Measurements from ENCODE around the gene SAXO2.
A peak's percentile ranks its signal among the peaks of the same experiment; 100 is the strongest.
"Not testable (repeated sequence)": the region's sequence is repeated elsewhere in the genome, so short reads cannot be mapped to it uniquely, and the experiment has no call there.

SAXO2 gene, protein sequence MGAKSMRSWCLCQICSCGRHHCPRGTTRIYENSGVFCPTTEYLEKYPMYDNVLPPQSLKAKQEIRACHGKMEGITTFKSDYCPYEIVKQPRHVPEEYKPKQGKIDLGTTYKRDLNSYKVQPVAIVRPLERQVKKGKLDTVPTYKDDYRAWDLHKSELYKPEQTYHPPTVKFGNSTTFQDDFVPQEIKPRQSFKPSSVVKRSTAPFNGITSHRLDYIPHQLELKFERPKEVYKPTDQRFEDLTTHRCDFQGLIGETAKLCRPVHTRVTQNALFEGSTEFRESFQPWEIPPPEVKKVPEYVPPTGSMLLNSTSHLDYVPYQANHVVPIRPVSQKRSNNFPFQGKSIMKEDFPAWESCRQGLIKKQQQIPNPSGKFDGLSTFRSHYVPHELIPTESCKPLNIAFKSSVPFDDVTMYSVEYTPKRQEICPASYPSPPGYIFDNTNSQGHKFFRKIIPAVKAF

DNA sequence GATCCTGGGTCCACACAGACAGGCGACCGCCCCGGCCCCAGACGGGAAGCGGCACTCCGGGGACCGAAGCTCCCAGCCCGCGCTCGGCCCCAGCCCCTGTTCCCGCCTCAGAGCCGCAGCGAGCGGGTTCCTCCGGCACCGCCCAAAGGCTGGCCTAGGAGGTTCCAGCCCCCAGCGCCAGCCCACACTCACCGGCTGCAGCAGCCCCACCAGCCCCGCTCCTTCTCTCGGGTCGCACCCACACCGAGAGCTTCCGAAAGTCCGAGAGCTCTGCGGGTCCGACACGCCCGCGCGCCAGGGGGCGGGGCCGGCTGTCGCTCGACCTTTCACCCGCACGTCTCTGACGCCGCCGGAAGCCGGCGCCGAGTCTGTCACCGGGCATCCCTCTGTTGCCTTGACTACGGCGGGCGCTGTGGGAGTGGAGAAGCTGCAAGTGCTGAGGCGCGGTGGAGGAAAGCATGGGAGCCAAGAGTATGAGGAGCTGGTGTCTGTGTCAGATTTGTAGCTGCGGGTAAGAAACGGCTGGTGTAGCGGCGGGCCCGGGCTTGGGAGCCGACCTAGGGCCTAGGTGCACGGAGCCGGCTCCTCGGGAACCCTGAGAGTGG, at the start of gene SAXO2, which contains the start of gene EFL1:
TSS of gene SAXO2 (plus strand) at position 397 of the 605 bp plus-strand sequence. CDS start at position 459, 62 bp downstream.
TSS of gene EFL1 (minus strand) at position 313 of the 605 bp plus-strand sequence. CDS start 956 bp downstream, outside the sequence.
- DNase-seq, result peak; percentile 81

DNA sequence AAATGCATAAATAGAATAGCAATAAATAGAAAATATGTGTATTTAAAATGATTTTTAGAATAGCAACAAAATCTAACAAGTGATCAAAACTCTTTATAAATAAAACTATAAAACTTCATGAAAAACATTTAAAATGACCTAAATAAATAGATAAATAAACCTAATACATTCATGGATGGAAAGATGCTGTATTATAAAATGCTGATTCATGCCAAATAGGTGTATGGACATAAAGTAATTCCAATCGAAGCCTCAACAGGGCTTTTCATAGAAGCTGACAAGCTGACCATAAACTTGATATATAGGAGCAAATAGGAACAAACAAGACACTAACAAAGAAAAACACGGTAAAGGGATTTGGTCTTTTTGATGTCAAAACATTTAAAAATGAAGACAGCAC, 46.5 kb upstream of the SAXO2 start:
- not testable (repeated sequence) for DNase-seq

DNA sequence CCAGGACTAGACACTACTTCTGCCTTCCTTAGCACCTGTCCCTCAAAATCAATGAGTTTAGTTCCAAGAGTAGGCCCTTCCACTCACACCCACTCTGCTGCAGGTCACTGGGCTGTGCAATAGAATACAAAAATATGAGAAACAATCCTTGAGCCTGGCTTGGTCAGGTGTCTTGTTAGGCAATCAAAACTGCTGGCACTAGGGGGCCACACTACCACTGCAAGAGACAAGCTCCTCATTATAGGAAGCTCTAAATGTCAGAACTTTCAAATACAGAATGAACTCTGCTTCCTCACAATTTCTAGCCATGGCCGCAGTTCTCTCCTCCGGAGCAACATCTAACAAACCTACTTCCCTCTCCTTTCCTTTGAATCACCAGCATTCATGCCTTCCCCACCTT, 41.1 kb upstream of the SAXO2 start:
- not testable (repeated sequence) for DNase-seq

DNA sequence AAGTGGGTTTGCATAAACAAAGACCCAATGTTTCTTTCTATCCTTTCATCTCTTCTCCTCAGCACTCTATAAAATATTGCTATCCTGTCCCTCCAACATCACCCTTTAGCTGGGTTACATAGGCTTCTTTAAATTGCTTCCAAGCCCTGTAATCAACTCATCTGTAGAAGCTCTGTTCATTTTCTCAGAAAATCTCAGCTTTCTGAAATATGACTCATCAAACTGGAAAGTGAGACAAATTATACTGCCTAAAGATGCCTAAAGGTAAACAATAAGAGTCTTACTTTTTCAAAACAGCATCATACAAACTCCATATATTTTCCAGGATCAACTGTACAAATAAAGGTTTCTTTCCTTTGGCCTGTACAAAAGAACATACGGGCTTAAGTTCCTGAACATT, 33.9 kb upstream of the SAXO2 start:
- no peak for DNase-seq

DNA sequence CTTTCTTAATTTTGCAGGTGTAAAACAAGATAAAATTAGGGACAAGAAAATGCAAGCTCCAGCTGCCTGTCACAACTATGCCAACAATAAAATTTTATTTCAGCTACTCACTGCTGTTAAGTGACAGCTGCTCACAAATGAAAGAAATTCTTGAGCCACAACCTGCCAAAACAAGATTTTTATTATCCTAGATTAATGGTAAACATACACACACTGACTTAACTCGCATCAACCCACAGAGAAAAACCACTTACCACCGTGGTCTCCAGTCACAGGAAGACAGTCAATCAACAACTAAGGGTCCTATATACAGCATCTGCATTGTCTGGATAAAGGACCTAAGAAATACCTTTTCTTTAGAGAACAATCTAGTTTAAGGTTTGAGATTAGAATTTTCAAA, 31.4 kb upstream of the SAXO2 start:
- DNase-seq, result no peak

DNA sequence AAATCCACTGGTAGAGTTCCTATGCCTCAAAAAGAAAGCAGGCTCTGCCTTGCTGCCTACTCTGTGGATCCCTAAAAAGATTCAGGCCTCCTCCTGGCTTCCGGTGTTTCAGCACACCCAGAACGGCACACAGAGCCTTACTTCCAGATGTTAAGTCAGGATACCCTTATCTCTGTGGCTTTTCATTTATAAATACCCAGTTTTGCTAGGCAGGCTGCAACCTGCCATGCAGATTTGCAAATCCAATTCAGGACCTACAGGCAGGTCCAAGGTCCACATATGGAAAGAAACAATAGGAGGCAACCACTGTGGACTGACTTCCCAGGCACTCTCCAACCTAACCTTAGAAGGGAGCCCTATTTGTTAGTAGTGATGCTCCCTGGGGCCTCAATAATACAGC, 30.8 kb upstream of the SAXO2 start:
- DNase-seq, result no peak

DNA sequence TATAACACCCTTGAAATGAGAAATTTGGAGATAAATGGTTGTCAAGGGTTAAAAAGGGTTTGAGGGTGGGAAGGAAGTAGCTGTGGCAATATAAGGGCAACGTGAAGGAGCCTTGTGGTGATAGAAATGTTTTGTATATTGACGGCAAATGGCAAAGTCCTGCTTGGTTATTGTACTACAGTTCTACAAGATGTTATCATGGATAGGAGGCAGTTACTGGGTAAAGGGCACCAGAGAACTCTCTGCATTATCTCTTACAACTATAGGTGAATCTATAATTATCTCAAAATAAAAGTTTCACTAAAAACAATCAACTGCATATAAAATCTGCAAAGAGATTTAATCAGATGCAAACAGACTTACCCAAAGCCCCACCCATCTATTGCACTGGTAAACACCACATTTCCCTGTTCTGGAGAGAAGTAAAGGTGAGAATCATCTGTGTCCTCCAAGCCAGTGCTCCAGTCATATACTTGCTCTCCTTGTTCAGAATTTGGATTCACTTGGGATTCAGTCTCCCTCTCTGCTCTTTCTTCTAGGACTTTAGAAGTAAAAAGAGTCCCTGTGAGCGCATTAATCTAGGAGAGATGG, 24.6 kb upstream of the SAXO2 start:
- DNase-seq, result not testable (repeated sequence)

DNA sequence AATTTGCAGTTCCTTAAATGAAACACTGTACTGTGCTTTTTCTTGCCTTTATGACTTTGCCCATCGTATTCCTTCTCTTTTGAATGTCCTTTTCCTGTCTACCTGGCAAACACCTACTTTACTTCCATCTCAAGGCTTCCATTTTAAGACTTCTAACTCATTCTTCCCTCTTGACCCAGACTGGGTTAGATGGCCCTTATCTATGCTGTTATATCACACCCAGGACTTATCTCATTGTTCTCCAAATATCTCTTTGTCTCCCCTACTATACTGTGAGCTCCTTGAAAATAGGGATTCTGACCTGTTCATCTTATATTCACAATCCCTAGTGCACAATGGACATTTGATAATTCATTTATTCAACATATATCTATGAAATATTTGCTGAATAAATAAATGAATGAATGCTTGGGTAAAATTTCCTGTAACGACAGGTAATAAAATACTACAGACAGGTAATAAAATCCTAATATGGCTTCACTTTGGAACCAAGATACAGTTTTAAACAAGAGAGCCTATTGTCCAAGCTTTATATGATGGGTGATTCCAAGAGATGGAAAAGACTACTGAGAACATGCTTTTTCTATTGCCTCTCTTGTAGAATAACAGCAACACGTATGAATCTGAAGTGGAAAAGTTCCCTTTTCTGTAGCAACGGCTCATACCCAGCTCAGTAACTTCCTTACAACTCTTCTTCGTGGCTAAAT, 22.8 kb upstream of the SAXO2 start:
- DNase-seq, result no peak

DNA sequence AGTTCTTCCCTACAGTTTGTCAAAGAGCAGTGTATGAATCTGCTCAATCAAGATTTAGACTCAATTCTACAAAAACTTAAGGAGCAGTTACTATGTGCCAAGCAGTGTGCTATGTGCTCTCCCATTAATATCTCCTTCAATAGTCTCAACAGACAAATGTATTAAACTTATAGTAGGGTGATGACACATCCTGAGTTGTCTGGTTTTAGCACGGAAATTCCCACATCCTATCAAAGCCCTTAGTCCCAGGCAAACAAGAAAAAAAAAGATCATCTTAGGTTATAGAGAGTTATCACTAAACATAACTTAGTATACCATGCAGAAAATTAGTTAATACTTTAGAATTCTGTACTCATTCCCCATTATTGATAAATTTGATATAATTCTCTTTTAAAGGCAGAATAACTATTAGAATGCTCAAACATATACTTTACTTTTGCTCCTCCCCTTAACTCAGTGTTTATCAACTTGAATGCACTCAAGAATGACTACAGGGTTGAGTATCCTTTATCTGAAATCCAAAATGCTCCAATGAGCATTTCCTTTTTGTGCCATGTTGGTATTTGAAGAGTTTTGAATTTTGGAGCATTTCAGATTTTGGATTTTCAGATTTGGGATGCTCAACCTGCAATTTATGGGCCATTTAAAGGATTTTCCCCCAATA, 20.6 kb upstream of the SAXO2 start:
- not testable (repeated sequence) for DNase-seq

DNA sequence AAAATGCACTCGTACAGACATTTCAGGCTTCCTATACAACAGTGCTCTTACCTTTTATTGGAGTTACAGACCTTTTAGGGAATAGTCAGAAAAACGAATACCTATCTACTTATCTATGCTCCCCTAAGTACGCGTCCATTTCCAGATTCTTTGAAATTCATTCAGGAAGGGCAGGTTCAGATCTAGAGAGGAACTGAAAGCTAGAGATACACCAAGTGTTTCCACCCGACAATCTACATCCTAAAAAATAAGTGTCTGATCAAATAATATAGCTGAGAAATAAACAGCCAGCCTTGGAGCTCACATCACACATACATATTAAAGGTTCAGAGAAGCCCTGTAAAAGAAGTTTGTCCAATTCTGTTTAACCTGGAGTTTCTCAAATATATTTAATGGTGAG, 19.0 kb upstream of the SAXO2 start:
- DNase-seq, result not testable (repeated sequence)

DNA sequence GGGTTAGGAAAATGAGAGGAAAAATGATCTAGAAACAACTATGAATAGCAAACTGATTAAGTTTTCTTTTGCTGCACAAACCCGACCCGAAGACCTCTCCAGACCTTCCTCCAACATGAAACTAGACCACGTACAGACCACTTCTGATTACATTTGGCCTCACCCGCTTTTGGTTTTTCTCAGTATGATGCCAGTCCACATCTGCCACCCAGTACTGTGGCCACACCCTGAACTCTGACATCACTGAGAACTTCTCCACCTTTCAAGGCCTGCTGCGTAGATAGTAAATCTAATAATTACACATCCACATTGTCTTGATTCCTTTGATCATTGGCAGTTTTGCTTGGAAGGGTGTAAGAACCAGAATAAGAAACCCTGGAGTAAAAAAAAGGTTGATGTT, 16.7 kb upstream of the SAXO2 start:
- DNase-seq, result not testable (repeated sequence)

DNA sequence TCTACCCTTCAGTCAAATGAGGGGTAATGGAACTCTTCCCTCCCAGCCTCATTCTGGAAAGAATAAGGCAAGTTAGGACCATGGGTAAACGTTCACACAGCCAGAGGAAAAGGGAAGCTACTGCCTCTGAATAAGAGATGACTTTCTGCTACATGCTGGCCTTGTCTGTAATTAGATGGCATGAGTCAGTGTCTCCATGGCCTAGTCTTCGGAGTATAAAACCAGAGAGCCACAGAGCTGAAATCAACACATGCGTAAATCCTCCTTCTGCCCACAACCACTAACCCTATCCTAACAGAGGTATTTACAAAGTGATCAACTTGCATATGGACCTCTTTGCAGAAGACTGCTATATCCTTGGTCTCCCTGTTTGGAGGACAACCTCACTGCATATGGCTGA, 14.4 kb upstream of the SAXO2 start:
- DNase-seq, result not testable (repeated sequence)

DNA sequence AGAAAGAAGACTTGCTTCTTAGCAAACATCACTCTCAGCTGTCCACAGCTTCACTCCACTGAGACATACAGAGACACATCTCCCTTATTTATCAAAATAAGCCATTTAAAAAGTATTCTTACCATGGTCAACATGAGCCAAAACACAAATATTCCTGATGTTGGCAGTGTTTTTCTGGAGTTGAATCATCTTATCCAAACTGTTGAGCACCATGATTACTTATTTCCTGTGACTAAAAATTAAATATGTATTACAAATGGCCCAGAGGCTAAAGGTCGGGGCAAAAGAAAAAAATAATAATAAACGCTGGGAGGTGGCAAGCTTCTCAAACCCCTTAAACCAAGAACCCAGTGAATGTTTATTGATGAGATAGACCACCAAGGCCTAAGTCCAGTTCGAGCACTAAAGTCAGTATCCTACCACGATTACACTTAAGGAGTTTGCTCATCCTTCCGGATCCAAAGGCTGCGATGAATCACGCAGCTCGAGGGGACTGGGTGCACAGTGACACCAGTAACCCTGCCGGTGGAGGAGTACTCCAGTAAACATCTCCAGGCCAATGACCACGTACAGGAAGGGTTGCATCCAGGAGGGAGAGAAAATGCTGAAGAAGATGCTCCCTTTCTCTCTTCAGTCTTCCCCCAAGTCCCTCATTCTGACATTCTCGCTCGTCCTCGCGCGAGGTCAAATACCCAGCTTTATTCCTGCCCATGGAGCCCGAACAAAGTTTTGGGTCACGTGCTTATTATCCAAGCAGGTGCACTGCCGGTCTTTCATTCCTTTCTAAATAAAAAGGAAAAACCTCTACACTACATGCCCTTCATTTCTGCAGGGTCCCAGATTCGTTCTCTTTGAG, 824 bp upstream of the SAXO2 start:
- DNase-seq, result peak; percentile 14

DNA sequence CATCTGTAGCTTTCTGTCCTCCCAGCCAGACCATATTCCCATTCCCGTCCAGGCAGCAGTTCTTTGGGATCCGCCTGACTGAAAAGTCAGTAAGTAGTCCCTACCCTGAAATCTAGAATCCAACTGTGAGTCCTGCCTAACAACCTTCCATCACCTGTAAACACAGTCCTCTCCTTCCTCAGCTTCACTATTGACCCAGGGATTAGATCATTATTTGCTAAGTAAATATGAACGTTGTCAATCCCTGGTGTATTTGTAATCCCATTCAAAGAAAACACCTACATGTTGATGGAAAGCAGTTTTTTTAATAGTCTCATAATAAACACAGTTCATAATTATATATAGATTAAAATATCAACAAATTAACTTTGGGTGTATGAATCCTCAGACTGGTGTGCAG, 732 bp downstream of the SAXO2 start:
- DNase-seq, result peak; percentile 2

DNA sequence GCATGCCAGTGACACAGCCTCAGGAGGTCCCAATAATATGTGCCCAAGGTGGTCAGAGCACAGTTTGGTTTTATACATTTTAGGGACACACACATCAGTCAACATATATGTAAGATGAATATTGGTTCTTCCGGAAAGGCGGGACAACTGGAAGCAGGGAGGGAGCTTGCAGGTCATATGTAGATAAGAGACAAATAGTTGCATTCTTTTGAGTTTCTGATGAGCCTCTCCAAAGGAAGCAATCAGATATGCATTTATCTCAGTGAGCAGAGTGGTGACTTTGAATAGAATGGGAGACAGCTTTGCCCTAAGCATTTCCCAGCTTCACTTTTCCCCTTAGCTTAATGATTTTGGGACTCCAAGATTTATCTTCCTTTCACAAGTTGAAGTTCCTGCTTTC, 4.5 kb downstream of the SAXO2 start:
- DNase-seq, result not testable (repeated sequence)

DNA sequence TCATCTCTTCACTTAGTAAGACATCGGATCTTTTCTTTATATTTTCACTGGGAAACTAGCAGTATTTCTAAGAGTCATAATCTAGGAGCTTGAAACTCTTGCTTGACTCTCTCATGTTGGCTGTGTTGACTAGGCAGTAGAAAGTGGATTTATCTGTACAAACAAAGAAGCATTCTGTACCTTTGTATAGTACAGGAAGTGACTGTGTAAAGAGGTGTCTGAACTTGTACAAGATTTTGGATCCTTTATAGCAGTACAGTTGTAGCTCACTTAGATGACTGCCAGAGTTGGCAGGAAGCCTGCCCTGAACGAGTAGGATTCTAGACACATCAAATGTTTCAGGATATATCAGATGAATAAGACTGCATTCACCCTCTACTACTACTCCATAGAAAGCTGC, 5.8 kb downstream of the SAXO2 start:
- DNase-seq, result not testable (repeated sequence)

DNA sequence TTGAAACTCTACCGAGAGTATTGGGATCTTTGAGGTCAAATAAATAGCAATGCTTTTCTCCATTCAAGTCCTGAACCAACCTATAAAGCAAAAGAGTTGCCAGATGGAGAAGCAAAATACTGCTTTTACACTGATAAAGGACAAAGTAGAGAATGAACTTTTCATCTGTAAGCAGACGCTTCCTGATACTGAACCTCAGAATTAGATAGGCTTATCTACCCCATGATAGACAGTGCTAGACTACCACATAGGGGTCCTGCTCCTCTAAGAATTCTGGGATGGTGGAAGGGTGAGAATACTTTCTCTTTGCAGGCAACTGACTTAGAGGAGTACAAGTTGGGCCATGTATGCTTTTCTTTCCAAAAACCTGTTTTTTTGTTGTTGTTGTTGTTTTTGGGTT, 9.5 kb downstream of the SAXO2 start:
- no peak for DNase-seq

DNA sequence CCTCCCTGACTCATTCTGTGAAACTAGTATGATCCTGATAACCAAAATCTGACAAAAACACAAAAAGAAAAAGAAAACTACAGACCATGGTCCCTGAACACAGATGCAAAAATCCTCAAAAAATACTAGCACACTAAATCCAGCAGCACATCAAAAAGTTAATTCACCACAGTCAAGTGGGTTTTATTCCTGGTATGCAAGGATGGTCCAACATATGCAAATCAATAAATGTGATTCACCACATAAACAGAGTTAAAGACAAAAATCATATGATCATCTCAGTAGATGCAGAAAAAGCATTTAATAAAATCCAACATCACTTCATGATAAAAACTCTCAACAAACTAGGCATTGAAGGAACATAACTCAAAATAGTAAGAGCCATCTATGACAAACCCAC, 12.8 kb downstream of the SAXO2 start:
- no peak for DNase-seq

DNA sequence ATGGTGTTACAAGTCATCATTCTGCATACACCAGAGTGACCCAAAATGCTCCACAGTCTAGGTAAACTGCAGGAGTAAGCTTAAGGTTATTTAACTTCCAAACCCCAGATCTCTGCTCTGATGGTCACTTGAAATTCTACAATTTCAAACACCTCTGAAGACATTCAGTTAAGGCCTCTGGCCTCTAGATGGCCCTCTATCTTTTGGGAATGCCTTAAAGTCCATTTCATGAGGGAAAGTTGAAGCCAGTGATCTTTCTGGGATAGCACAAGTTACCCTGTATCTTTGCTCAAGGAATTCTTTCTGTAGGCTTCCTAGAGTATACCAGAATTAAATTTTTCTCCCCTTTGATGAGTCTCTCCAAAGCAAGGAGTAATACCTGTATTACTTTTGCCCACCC, 18.7 kb downstream of the SAXO2 start:
- not testable (repeated sequence) for DNase-seq

DNA sequence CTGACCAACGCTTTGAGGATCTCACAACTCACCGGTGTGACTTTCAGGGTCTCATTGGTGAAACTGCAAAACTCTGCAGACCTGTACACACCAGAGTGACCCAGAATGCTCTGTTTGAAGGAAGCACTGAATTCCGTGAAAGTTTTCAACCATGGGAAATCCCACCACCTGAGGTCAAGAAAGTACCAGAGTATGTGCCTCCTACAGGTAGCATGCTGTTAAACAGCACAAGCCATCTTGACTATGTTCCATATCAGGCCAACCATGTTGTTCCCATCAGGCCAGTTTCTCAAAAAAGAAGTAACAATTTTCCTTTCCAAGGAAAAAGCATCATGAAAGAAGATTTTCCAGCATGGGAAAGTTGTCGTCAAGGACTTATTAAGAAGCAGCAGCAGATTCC, 19.8 kb downstream of the SAXO2 start:
- DNase-seq, result not testable (repeated sequence)

DNA sequence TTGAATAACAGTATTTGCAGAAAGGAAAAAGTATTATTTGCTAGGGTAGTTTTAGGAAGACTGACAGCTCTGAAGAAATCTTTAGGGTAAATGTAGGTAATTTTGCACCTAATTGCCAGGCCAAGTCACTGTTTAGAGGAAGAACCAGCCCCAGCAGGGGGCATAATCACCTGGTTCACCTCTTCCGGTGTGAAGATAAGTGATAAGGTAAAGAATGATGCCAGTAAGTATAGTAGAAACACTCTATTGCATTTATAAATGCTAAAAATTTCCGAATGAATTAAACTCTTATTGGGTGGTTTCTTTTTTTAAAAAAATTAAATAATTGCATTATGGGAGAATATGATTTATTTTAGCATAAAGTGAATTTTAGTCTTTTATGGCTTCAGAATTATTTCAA, 21.8 kb downstream of the SAXO2 start:
- DNase-seq, result not testable (repeated sequence)

DNA sequence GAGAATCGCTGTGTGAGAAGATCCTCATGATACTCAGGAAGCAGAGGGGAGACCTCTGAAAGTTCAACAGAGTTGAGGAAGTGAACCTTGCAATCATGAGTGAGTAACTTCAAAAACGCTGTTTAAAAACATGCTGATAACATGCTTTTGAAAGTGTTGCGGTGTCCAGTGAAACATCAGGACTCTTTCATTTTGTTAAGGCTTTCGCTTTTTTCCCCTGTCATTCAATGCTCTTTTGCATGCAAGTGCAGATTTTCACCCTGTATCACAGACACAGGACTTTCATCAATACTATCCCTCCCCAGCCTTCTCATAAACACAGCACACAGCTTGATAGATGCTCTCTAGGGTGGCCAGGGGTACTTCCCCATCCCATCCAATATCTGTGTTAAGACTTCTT, 23.9 kb downstream of the SAXO2 start:
- not testable (repeated sequence) for DNase-seq
